ENCODE measurements around the gene BBS12.

DNA sequence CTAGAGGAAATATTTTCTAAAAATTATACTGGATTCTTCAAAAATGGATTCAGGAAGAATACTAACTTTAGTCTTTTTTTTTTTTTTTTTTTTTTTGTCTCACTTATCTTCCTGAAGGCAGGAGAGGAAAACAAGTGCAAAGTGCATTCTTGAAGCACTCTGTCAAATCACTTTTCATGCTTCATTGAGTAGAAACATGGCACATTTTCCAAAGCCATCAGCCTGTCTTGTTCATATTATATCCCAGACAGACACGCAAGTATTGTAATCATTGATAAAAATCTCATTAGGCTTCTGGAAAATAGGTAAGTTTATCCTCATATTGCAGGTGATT, 1.2 kb downstream of the BBS12 start:
- no peak for TF ChIP-seq ZNF70 (CRISPR knock-in tag; IDR thresholded peaks at IDR 0.05)
- TF ChIP-seq OSR1 (CRISPR knock-in tag; IDR thresholded peaks at IDR 0.05) = no peak
- TF ChIP-seq ZFP3 (CRISPR knock-in tag; IDR thresholded peaks at IDR 0.05) = no peak

Data from SK-N-SH treated with all-trans-retinoic acid at 6 μM for 48 hours (cell line).